Right lobe of liver (tissue), 4 donors: ENCODE results near the gene TIPIN.
"Not testable (repeated sequence)": the region's sequence is repeated elsewhere in the genome, so short reads cannot be mapped to it uniquely, and the experiment has no call there.

Source experiments
- POLR2A ChIP-seq: fragments of 450-650 bp; IDR thresholded peaks from one replicate; pipeline ENCODE4 v1.6.1; 2017; ENCODE audit warnings: antibody characterized with exemption, mild to moderate bottlenecking
- TF ChIP-seq, protein P1 (sequence below), 4 donors: fragments of 200-600 bp in 3 of 4; fragments of 450-650 bp in 1 of 4; IDR thresholded peaks; one replicate each; pipeline versions ENCODE4 v1.5.1 to v1.8.0; 2016 to 2022; ENCODE audit warnings: antibody characterized with exemption in 4 of 4, mild to moderate bottlenecking in 2 of 4
- donor health status: DM: no; HTN: no; CAD: no.
- donor health status: DM: no; HTN: no; CAD: no.
- donor health status: DM: no; HTN: yes; CAD: no.

DNA sequence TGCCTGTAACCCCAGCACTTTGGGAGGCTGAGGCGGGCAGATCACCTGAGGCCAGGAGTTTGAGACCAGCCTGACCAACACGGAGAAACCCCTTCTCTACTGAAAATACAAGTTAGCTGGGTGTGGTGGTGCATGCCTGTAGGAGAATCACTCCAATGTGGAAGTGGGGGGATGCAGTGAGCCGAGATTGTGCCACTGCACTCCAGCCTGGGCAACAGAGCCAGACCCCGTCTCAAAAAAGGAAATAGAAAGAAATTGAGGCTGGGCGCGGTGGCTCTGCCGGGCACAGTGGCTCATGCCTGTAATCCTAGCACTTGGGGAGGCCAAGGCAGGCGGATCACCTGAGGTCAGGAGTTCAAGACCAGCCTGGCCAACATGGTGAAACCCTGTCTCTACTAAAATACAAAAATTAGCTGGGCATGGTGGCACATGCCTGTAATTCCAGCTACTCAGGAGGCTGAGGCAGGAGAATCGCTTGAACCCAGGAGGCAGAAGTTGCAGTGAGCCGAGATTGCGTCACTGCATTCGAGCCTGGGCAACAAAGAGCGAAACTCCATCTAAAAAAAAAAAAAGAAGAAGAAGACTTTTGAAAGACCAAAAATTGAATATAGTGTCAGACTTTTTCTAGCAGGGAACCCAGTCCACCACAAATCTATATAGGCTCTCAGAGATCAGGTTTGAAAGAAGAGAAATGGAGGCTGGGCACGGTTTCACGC, 5.4 kb upstream of the TIPIN start:
- TF ChIP-seq, protein P1, sequence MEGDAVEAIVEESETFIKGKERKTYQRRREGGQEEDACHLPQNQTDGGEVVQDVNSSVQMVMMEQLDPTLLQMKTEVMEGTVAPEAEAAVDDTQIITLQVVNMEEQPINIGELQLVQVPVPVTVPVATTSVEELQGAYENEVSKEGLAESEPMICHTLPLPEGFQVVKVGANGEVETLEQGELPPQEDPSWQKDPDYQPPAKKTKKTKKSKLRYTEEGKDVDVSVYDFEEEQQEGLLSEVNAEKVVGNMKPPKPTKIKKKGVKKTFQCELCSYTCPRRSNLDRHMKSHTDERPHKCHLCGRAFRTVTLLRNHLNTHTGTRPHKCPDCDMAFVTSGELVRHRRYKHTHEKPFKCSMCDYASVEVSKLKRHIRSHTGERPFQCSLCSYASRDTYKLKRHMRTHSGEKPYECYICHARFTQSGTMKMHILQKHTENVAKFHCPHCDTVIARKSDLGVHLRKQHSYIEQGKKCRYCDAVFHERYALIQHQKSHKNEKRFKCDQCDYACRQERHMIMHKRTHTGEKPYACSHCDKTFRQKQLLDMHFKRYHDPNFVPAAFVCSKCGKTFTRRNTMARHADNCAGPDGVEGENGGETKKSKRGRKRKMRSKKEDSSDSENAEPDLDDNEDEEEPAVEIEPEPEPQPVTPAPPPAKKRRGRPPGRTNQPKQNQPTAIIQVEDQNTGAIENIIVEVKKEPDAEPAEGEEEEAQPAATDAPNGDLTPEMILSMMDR (IDR thresholded peaks at IDR 0.05), result not testable (repeated sequence)
- not testable (repeated sequence) for TF ChIP-seq POLR2A
